Midbrain (tissue), 1 donor: ENCODE results near the gene PRKCE.

Experiments used
- DNase-seq: peaks from one replicate; lab custom pipeline; 2025; lab: John Stamatoyannopoulos, UW

The PRKCE gene

GRCh38 chr2:46042711-46043110, 391.2 kb downstream of the PRKCE start:
- no peak for DNase-seq

DNA sequence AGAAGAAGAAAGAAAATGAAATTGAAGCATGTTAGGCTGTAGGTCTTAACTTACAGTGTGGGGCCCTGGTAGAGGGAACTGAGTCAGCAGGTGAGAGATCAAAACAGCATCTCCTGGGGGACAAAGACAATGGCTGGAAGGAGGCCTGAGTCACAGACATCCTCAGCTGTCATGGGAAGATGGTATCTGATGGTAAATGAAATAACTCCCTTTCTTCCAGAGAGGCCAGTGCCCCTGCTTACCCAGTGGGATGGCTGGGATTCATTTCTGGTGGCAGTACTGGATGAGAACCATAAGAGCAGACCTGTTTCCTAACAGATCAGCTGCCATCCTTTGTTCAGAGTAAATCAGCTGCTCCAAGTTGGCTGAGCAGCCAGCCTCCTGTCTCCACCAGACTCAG, 394.4 kb downstream of the PRKCE start:
- DNase-seq = no peak

DNA sequence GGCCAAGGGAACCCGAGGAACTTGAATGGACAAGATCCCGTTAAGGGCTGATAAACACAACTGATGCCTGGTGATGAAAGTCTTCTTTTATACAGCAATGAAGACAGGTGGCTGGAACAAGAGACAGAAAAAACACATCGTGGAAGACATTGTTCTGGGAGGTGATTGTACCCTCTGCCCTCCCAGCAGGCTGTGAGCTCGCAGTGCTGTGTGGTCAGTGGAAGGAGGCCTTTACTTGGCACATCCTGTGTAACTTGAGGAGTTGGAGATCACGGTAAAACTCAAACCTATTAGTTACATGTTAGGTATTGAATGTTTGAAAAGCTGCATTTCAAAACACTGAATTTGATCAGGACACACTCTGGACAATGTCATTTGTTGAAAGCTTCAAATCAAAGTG, 395.8 kb downstream of the PRKCE start:
- no peak for DNase-seq

GRCh38 chr2:46048693-46049092, 397.2 kb downstream of the PRKCE start:
- no peak for DNase-seq

DNA sequence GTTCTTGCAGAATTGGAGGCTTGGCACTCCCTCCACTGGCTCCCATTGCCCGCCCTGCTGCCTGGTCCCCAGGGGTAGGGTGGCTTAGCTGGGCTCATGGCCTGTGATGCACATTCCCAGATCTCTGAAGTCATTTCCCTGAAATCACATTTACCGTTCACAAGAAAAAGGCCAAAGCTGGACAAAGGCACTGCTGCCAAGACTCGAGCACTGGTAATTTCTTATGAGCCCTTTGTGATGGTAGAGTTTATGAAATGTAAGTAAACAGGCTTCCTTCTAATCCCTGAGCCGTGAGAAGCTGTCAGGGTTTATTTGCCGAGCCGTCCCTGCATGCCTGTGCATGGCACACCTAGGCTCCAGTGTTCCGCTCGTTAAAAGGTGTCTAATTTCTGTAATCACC, 398.6 kb downstream of the PRKCE start:
- no peak for DNase-seq

DNA sequence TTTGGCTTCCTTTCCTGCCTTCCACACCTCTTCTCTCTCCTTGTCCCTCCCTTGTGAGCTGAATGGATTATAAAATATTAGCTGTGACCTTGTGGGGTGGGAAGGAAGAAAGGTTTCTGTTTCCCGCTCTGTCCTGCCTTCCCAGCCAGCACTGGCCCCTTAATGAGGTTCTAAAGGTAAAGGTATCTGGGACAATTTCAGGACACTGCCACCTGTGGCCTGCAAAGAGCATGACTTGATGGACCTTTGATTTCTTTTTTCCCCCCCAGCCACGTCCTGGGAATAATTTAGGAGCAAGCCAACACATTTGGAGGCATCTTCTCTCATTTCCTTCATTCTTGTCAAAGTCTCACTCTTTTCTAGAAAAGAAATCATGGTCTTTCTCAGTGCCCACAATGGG, 399.0 kb downstream of the PRKCE start:
- no peak for DNase-seq

DNA sequence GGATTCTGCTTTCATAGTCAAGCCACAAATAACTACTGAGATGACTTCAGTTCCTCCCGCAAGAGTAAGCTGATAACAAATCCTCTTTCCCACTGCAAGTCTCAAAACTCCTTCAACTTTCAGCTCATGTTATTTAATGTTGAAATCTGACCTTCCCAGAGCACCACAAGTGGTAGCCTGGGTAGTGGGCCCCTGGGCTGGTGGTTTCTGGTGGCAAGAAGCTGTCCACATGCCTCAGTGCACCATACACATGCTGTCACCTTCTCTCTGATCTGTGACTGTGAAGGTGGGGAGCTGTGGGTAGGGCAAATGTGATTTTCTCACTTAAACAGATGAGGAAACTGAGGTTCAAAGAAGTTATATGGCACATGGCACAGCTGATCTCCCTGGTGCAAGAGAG, 399.6 kb downstream of the PRKCE start:
- DNase-seq = no peak

- DNase-seq = no peak
These were observed 402.1 kb downstream of the PRKCE start for GRCh38 chr2:46053564-46053963.

- DNase-seq = no peak
These were observed 405.1 kb downstream of the PRKCE start for GRCh38 chr2:46056541-46056940.

- no peak for DNase-seq
These were observed 406.7 kb downstream of the PRKCE start for GRCh38 chr2:46058140-46058539.

- peak; percentile 76 for DNase-seq
These were observed 411.4 kb downstream of the PRKCE start for GRCh38 chr2:46062637-46063412.

- DNase-seq = no peak
These were observed 412.9 kb downstream of the PRKCE start for GRCh38 chr2:46064396-46064795.

GRCh38 chr2:46065152-46065551, 413.7 kb downstream of the PRKCE start:
- no peak for DNase-seq

DNA sequence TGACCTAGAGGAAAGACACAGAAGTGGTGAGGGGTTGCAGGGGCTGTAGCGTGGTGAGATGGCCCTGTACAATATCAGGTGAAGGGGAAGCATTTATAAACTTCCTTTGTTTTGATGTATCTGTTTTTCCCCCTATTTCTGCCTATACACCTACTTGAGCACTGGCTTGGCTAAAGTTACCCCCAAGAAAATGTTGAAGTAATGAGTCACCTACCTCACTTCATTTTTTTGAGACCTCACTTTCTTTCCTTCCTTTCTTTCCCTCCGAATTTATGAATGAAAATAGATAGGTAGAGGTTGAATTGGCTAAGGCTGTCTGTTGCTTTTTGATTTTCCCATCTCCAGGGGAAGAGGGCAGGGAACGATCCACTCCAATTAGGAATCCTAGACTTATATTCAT, 414.6 kb downstream of the PRKCE start:
- DNase-seq = no peak

GRCh38 chr2:46066601-46067000, 415.1 kb downstream of the PRKCE start:
- no peak for DNase-seq

DNA sequence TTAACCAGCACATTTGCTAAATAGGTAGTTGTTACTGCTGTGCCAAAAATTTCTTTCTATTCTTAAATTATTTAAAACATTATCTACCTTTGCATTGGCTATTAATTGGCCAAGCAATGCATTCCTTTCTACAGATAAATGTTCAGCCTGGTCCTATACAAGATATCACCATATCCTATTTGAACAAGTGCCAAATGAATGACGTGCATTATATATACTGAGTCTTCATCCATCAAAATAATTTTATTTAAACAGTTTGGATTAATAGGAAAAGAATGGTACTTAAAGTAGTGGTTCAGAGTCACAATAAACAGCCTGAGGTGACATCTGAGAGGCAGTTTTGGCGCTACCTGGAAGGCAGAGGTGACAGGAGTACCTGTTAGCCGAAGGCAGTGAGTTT, 415.6 kb downstream of the PRKCE start:
- DNase-seq = no peak

DNA sequence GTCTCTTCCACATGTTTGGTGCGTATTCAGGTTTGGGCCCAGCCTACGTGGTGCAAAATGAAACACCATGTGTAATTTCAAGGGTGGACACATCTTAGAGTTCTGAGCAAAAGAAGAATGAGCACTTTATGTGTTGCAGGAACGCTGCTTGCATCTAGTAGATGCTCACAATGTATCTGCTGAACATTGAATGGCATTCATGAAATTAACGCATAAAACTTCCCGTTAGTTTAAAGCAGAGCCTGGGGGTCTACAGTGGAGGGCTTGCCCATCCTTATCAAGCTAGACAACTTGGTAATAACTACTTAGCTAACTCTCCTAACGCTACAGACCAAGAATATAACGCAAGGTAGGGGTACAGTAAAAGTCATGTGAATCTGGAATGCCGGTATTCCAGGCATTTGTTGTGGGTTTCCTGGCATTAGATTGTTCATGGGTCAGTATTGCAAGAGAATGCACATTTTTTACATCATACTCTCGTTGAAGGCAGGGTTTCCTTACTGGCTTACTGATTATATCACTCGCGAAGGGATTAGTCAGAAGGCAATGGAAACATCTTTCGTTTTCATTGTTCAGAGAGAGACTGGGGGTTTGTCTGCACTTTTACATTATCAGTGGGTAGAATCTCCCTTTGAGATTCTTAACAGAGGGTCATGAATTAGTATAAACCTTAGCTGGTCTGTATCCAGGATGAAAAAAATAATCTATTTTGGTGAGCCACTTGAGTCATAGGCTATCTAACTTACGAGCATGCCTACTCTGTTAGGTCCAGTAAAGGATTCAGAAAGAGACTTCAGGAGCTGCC, 416.2 kb downstream of the PRKCE start:
- DNase-seq = no peak

DNA sequence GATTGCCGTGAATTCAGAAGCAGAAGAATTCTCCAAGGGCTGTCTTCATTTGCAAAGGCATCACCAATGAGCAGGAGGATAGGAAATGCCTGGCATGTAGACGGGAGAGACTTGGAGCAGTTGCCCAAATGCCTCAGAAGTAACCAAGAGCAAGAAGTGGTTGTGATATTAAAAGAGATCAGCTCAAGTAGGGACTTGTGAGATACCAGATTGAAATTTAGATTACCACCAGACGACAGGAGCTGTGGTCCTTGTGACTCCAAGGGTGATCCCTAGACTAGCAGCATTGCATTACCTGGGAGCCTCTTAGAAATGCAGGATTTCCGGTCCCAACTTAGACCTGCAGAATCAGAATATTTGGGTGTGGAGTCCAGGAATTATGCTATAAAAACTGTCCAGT, 417.2 kb downstream of the PRKCE start:
- no peak for DNase-seq

GRCh38 chr2:46071074-46071473, 419.6 kb downstream of the PRKCE start:
- DNase-seq = no peak

- no peak for DNase-seq
These were observed 420.8 kb downstream of the PRKCE start for GRCh38 chr2:46072101-46072820.

- DNase-seq = no peak
These were observed 422.1 kb downstream of the PRKCE start for GRCh38 chr2:46073540-46074046.

DNA sequence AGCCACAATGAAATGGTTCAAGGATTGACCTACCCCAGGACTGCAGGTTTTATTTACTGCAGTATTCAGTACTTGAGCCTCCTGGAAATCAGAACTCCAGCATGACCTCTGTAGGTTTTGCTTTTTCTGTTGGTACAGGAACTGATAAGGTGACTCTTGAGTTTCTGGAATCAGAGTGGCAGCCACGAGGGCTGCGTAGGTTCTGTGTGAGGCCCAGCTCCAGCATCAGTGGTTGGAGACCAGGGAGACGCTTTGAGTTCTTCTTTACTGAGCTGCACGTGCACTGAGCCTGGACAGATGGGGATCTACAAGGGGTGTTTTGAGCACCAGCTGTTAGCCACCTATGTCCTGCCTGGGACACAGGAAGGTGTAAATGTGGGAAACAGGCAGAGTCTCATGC, 423.0 kb downstream of the PRKCE start:
- no peak for DNase-seq

GRCh38 chr2:46075848-46076247, 424.4 kb downstream of the PRKCE start:
- DNase-seq = no peak
